SK-N-SH (cell line): ENCODE data around the gene BSG. TPM values are rescaled to one million over a fixed set of nuclear protein-coding genes. Genes with fewer than 3 reads are reported as not detected.

ENCODE experiments used
- CTCF ChIA-PET: fragments of 300-600, 350-600 bp; formaldehyde crosslinking; extraction: SDS; loops from one replicate; lab custom pipeline; 2021; lab: Yijun Ruan, JAX
- POLR2A ChIA-PET: fragments of 350-600 bp; sonication (Branson Sonifier 250); formaldehyde crosslinking; extraction: SDS; loops from one replicate; lab custom pipeline; 2020; ENCODE audit warnings: antibody characterized with exemption, inconsistent platforms; lab: Yijun Ruan, JAX
- DNase-seq: peaks from one replicate; pipeline ENCODE4 v3.0.0; 2012
- H2AFZ ChIP-seq: fragments of 200-600 bp; sonication (generic); 2 replicates; pipeline ENCODE4 v1.8.1; 2016; ENCODE audit warnings: antibody characterized with exemption, mild to moderate bottlenecking, low read depth
- H3F3A ChIP-seq: fragments of 200-600 bp; sonication (generic); replicated peaks from 2 replicates; pipeline ENCODE3; 2016; ENCODE audit warnings: antibody characterized with exemption, mild to moderate bottlenecking; ENCODE audit not compliant: insufficient read depth
- H3K27ac ChIP-seq, 2 experiments: fragments of 200-500 bp in 1 of 2; fragments of 200-600 bp in 1 of 2; sonication (Bioruptor generic) in 1 of 2; sonication (generic), shearing (Covaris generic) in 1 of 2; 2 replicates each; pipeline versions ENCODE4 v1.5.1 to v1.6.1; 2014 to 2016; ENCODE audit warnings: low read depth in 2 of 2, inconsistent platforms in 1 of 2, low read length in 1 of 2, mild to moderate bottlenecking in 1 of 2, mixed read lengths in 1 of 2
- H3K27me3 ChIP-seq: fragments of 200-600 bp; sonication (generic), shearing (Covaris generic); 2 replicates; pipeline ENCODE4 v1.6.1; 2016; ENCODE audit warnings: mixed run types; ENCODE audit not compliant: insufficient read depth
- H3K36me3 ChIP-seq, 2 experiments: fragments of 200-500 bp in 1 of 2; fragments of 200-600 bp in 1 of 2; sonication (Bioruptor generic) in 1 of 2; sonication (generic) in 1 of 2; replicated peaks in 1 of 2; 2 replicates each; pipeline versions ENCODE3 to v1.5.1; 2014 to 2016; ENCODE audit warnings: low read length in 1 of 2, mild to moderate bottlenecking in 1 of 2; ENCODE audit not compliant: insufficient read depth in 2 of 2, control insufficient read depth in 1 of 2
- H3K4me1 ChIP-seq, 2 experiments: fragments of 200-500 bp in 1 of 2; fragments of 200-600 bp in 1 of 2; sonication (Bioruptor generic) in 1 of 2; sonication (generic), shearing (Covaris generic) in 1 of 2; 2 replicates each; pipeline versions ENCODE4 v1.5.1 to v1.6.1; 2014 to 2016; ENCODE audit warnings: low read depth in 1 of 2, low read length in 1 of 2, mixed run types in 1 of 2; ENCODE audit not compliant: insufficient read depth in 2 of 2, control insufficient read depth in 1 of 2
- H3K4me2 ChIP-seq: fragments of 200-600 bp; sonication (generic), shearing (Covaris generic); 2 replicates; pipeline ENCODE4 v1.6.1; 2017; ENCODE audit warnings: mixed run types
- H3K4me3 ChIP-seq, 2 experiments: fragments of 200-500 bp in 1 of 2; fragments of 200-600 bp in 1 of 2; sonication (Bioruptor generic) in 1 of 2; sonication (generic), shearing (Covaris generic) in 1 of 2; 2 replicates each; pipeline versions ENCODE4 v1.5.1 to v1.8.1; 2014 to 2016; ENCODE audit warnings: low read depth in 2 of 2, inconsistent platforms in 1 of 2, low read length in 1 of 2, mild to moderate bottlenecking in 1 of 2, mixed read lengths in 1 of 2, moderate library complexity in 1 of 2
- H3K79me2 ChIP-seq: fragments of 200-600 bp; sonication (generic); 2 replicates; pipeline ENCODE4 v1.8.1; 2017; ENCODE audit warnings: mild to moderate bottlenecking; ENCODE audit not compliant: insufficient read depth
- H3K9ac ChIP-seq: fragments of 200-600 bp; sonication (generic); 2 replicates; pipeline ENCODE4 v1.6.1; 2017; ENCODE audit warnings: mixed run types
- H3K9me2 ChIP-seq: fragments of 200-600 bp; sonication (generic); 2 replicates; pipeline ENCODE4 v1.6.1; 2017; ENCODE audit warnings: mixed run types
- H3K9me3 ChIP-seq: fragments of 200-600 bp; sonication (generic); 2 replicates; pipeline ENCODE4 v1.6.1; 2017; ENCODE audit warnings: mixed run types, mild to moderate bottlenecking, moderate library complexity
- H4K20me1 ChIP-seq: fragments of 200-600 bp; sonication (generic); 2 replicates; pipeline ENCODE4 v1.6.1; 2017; ENCODE audit warnings: mild to moderate bottlenecking, mixed run types; ENCODE audit not compliant: insufficient read depth
- EZH2phosphoT487 ChIP-seq: fragments of 200-600 bp; sonication (generic); IDR thresholded peaks from 2 replicates; pipeline ENCODE4 v1.6.1; 2017; ENCODE audit warnings: low read depth, mixed run types, mild to moderate bottlenecking, antibody characterized with exemption, moderate library complexity, borderline replicate concordance
- FOXJ3 ChIP-seq: sonication (generic); formaldehyde crosslinking; IDR thresholded peaks from 2 replicates; pipeline ENCODE4 v1.5.1; 2020; ENCODE audit warnings: mild to moderate bottlenecking, missing genetic modification reagents
- FOXM1 ChIP-seq: IDR thresholded peaks from 2 replicates; pipeline ENCODE4 v1.4.0; 2012; ENCODE audit warnings: low read depth, mild to moderate bottlenecking
- GABPA ChIP-seq: IDR thresholded peaks from 2 replicates; pipeline ENCODE4 v1.4.0; 2012; ENCODE audit warnings: low read depth, mild to moderate bottlenecking
- JUND ChIP-seq: IDR thresholded peaks from 2 replicates; pipeline ENCODE4 v1.4.0; 2012
- NFIC ChIP-seq: IDR thresholded peaks from 2 replicates; pipeline ENCODE4 v1.4.0; 2012; ENCODE audit warnings: borderline replicate concordance
- NRF1 ChIP-seq: IDR thresholded peaks from 2 replicates; pipeline ENCODE4 v1.6.1; 2012; ENCODE audit warnings: low read depth, mild to moderate bottlenecking, low read length
- POLR2AphosphoS5 ChIP-seq: IDR thresholded peaks from 2 replicates; pipeline ENCODE4 v1.6.1; 2012; ENCODE audit warnings: low read depth, low read length
- RCOR1 ChIP-seq: fragments of 150-350 bp; IDR thresholded peaks from 2 replicates; pipeline ENCODE4 v1.6.1; 2017; ENCODE audit warnings: antibody characterized with exemption, low read length
- SMC3 ChIP-seq: IDR thresholded peaks from 2 replicates; pipeline ENCODE4 v1.6.1; 2012; ENCODE audit warnings: low read depth, low read length, improper control_type of control experiment
- TAF1 ChIP-seq: IDR thresholded peaks from 2 replicates; pipeline ENCODE4 v1.6.1; 2012; ENCODE audit warnings: low read depth, mild to moderate bottlenecking, low read length, moderate library complexity, borderline replicate concordance
- YY1 ChIP-seq: IDR thresholded peaks from 2 replicates; pipeline ENCODE4 v1.4.0; 2012; ENCODE audit warnings: low read depth, mild to moderate bottlenecking
- WGBS: methylation state at CpG from one replicate; pipeline ENCODE4 v1.1.6; 2017; ENCODE audit warnings: low lambda C conversion rate; 5-methylcytosine and 5-hydroxymethylcytosine counted together
- polyA plus RNA-seq, 3 experiments: library from polyadenylated mRNA; depleted of rRNA; stranded (reverse); fragments of >200 nt; gene quantifications; 2 replicates each; pipeline ENCODE4 v1.2.3, GENCODE V29; 2012
- TF ChIP-seq, protein P1 (sequence below): IDR thresholded peaks from 2 replicates; pipeline ENCODE4; 2012
- TF ChIP-seq, protein P2 (sequence below): fragments of 150-350 bp; IDR thresholded peaks from 2 replicates; pipeline ENCODE4 v1.6.1; 2016; ENCODE audit warnings: mild to moderate bottlenecking, low read depth, low read length
- TF ChIP-seq, protein P3 (sequence below): IDR thresholded peaks from 2 replicates; pipeline ENCODE4 v1.6.1; 2012; ENCODE audit warnings: mild to moderate bottlenecking, low read depth, low read length, moderate library complexity
- TF ChIP-seq, protein P4 (sequence below): fragments of 150-350 bp; IDR thresholded peaks from 2 replicates; pipeline ENCODE4 v1.6.1; 2017; ENCODE audit warnings: antibody characterized with exemption, low read length, low read depth, borderline replicate concordance

Gene BSG
- polyA plus RNA-seq, 1 of the 3 experiments (the other 2 are of a cell fraction) = 835 TPM

DNA sequence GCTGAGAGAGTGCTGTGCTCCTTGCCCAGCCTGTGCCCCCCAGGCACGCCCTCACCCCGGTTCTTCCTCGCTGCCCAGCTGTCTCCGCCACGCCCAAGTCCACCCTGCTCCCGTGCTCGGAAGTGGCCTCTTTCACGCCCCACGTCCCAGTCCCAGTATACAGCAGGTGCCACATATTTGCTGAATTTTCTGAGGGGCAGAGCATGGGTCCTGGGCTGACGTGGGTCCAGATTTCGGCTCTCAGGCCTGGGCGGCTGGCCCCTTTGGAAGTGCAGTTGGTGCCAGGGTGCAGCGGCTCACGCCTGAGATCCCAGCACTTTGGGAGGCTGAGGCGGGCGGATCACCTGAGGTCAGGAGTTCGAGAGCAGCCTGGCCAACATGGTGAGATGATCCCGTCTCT, 20.7 kb downstream of the BSG start (continued):
- TF ChIP-seq, protein P1, sequence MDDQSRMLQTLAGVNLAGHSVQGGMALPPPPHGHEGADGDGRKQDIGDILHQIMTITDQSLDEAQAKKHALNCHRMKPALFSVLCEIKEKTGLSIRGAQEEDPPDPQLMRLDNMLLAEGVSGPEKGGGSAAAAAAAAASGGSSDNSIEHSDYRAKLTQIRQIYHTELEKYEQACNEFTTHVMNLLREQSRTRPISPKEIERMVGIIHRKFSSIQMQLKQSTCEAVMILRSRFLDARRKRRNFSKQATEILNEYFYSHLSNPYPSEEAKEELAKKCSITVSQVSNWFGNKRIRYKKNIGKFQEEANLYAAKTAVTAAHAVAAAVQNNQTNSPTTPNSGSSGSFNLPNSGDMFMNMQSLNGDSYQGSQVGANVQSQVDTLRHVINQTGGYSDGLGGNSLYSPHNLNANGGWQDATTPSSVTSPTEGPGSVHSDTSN = no peak
- no peak for TF ChIP-seq POLR2AphosphoS5
- no peak for TF ChIP-seq NFIC

DNA sequence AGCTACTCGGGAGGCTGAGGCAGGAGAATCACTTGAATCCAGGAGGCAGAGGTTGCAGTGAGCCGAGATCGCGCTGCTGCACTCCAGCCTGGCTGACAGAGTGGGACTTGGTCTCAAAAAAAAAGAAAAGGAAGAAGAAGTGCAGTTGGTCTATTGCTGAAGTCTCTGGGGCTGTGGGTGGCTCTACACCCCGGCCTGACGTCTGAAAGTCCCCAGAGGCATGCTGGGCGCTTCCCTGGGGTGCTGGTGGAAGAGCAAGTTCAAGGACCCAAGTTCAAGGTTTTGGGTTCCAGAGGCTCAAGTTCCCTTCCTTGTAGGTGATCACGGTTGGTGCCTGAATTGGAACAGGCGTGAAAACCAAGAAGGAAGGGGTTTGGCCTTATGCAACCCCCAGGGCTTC, 21.1 kb downstream of the BSG start:
- POLR2A ChIA-PET = no interaction called here

DNA sequence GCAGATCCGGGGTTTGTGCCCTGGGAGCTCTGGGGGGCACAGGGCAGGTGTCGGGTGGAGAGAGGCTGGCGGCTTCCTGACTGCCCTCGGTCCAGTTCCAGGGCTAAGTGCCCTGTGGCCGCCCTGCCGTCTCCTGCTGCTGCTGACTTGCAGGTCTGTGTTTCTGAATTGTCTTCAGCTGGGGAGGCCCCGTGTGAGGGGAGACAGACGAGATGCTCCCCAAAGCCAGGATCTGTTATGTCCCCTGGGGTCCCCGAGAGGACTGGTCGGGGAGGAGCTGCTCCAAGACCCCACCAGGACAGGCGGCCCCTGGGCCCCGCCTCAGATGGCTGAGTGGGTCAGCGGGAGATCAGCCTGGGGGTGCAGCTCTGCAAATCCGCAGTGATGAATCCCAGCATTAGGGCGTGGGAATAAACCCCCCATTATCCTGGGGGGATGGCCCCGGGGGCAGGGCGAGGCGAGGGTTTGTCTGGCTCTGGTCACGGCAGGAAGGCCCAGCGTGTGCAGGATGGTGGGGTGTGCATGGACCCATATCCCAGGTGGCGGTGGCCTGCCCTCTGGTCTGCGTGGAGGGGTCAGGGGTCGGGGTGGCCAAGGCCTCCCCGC, 22.0 kb downstream of the BSG start:
- Histone ChIP-seq H4K20me1 (peaks cover 62% of the 10 kb centered on the region), H3F3A (no peaks in the 10 kb centered on the region), H3K27ac (no peak overlapping the region), H3K9me2 (no peaks in the 10 kb centered on the region), H3K4me2 (no peak overlapping the region), H2AFZ (no peak overlapping the region), H3K79me2 (peaks cover 8% of the 10 kb centered on the region; the same call in 1 of the 2 replicates), H3K9me3 (no peaks in the 10 kb centered on the region), H3K4me3 (no peak overlapping the region), H3K36me3 (no peaks in the 10 kb centered on the region), H3K9ac (no peak overlapping the region), H3K4me1 (peaks cover 0 to 7% of the 10 kb centered on the region in 2 experiments; a peak in 1 of 4 replicates), H3K27me3 (no peaks in the 10 kb centered on the region)
- CTCF ChIA-PET = interaction anchor here (3.5 kb wide), 1 partner anchor 10 kb away, joined by 15 read pairs; no protein-coding TSS in a partner anchor
- WGBS = 76% methylated on average over 8 of the region's 24 CpGs
- POLR2A ChIA-PET = no interaction called here
- no peak for DNase-seq
- TF ChIP-seq NRF1 (no peak), FOXM1 (no peak), RCOR1 (no peak), SMC3 (no peak), FOXJ3 (CRISPR knock-in tag) (no peak), GABPA (no peak), YY1 (no peak)
- TF ChIP-seq, protein P2, sequence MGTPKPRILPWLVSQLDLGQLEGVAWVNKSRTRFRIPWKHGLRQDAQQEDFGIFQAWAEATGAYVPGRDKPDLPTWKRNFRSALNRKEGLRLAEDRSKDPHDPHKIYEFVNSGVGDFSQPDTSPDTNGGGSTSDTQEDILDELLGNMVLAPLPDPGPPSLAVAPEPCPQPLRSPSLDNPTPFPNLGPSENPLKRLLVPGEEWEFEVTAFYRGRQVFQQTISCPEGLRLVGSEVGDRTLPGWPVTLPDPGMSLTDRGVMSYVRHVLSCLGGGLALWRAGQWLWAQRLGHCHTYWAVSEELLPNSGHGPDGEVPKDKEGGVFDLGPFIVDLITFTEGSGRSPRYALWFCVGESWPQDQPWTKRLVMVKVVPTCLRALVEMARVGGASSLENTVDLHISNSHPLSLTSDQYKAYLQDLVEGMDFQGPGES = no peak
- TF ChIP-seq, protein P3, sequence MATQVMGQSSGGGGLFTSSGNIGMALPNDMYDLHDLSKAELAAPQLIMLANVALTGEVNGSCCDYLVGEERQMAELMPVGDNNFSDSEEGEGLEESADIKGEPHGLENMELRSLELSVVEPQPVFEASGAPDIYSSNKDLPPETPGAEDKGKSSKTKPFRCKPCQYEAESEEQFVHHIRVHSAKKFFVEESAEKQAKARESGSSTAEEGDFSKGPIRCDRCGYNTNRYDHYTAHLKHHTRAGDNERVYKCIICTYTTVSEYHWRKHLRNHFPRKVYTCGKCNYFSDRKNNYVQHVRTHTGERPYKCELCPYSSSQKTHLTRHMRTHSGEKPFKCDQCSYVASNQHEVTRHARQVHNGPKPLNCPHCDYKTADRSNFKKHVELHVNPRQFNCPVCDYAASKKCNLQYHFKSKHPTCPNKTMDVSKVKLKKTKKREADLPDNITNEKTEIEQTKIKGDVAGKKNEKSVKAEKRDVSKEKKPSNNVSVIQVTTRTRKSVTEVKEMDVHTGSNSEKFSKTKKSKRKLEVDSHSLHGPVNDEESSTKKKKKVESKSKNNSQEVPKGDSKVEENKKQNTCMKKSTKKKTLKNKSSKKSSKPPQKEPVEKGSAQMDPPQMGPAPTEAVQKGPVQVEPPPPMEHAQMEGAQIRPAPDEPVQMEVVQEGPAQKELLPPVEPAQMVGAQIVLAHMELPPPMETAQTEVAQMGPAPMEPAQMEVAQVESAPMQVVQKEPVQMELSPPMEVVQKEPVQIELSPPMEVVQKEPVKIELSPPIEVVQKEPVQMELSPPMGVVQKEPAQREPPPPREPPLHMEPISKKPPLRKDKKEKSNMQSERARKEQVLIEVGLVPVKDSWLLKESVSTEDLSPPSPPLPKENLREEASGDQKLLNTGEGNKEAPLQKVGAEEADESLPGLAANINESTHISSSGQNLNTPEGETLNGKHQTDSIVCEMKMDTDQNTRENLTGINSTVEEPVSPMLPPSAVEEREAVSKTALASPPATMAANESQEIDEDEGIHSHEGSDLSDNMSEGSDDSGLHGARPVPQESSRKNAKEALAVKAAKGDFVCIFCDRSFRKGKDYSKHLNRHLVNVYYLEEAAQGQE = no peak

More for the DNA sequence above, 21.1 kb downstream of the BSG start:
- Histone ChIP-seq H3K4me1 (peaks cover 2 to 15% of the 10 kb centered on the region in 2 experiments; a peak in 1 of 4 replicates), H2AFZ (no peak overlapping the region), H3K4me3 (no peak overlapping the region), H3K9me3 (no peaks in the 10 kb centered on the region), H3K27me3 (no peaks in the 10 kb centered on the region), H4K20me1 (peaks cover 62% of the 10 kb centered on the region), H3K36me3 (no peaks in the 10 kb centered on the region), H3K9me2 (no peaks in the 10 kb centered on the region), H3K4me2 (no peak overlapping the region), H3F3A (no peaks in the 10 kb centered on the region), H3K9ac (no peak overlapping the region), H3K79me2 (peaks cover 8% of the 10 kb centered on the region; the same call in 1 of the 2 replicates), H3K27ac (no peak overlapping the region)
- CTCF ChIA-PET = interaction anchor here (2.1 to 3.5 kb wide), 2 partner anchors 9 to 16 kb away, joined by 5 to 15 read pairs; no protein-coding TSS in a partner anchor
- no peak for TF ChIP-seq POLR2AphosphoS5
- TF ChIP-seq TAF1 = no peak
- no peak for TF ChIP-seq SMC3
- no peak for TF ChIP-seq EZH2phosphoT487
- TF ChIP-seq, protein P1 = no peak
- TF ChIP-seq JUND = no peak
- TF ChIP-seq, protein P4, sequence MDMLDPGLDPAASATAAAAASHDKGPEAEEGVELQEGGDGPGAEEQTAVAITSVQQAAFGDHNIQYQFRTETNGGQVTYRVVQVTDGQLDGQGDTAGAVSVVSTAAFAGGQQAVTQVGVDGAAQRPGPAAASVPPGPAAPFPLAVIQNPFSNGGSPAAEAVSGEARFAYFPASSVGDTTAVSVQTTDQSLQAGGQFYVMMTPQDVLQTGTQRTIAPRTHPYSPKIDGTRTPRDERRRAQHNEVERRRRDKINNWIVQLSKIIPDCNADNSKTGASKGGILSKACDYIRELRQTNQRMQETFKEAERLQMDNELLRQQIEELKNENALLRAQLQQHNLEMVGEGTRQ = no peak
- no peak for DNase-seq
- 80% methylated on average over 6 of the region's 9 CpGs for WGBS
